IMR-90 (cell line): Measurements from ENCODE around the gene CA12. TPM values are rescaled to one million over a fixed set of nuclear protein-coding genes. Genes with fewer than 3 reads are reported as not detected.

Source experiments
- ATAC-seq: fragments of 200-7000 bp; cut with Tn5 transposase; 2 replicates; pipeline ENCODE4 v1.9.1; 2020; ENCODE audit warnings: low read depth, mild to moderate bottlenecking, moderate library complexity
- BruUV-seq: library from RNA; stranded (reverse); fragments of 400-500 nt; replicated peaks from 2 replicates; lab custom pipeline; 2021; lab: Mats Ljungman, UMichigan
- CTCF ChIA-PET: fragments of 300-600 bp; formaldehyde crosslinking; extraction: SDS; loops from one replicate; lab custom pipeline; 2021; ENCODE audit warnings: antibody characterized with exemption; lab: Yijun Ruan, JAX
- POLR2A ChIA-PET: fragments of 300-600 bp; sonication (Branson Sonifier 250); formaldehyde crosslinking; loops from one replicate; lab custom pipeline; 2022; ENCODE audit warnings: antibody characterized with exemption; ENCODE audit not compliant: unreplicated experiment; lab: Charles Lee
- DNase-seq: peaks from one replicate; pipeline ENCODE4 v3.0.0; 2013
- H2AFZ ChIP-seq: replicated peaks from 2 replicates; pipeline ENCODE3; 2013; ENCODE audit warnings: low read length, mild to moderate bottlenecking; ENCODE audit not compliant: poor library complexity
- H2AK5ac ChIP-seq: 2 replicates; pipeline ENCODE4 v1.6.1; 2013; ENCODE audit warnings: low read depth, low read length, inconsistent platforms
- H2AK9ac ChIP-seq: replicated peaks from 2 replicates; pipeline ENCODE3; 2013; ENCODE audit warnings: mild to moderate bottlenecking, low read depth, low read length, moderate library complexity; ENCODE audit not compliant: poor library complexity
- H2BK120ac ChIP-seq: 2 replicates; pipeline ENCODE4 v1.6.1; 2013; ENCODE audit warnings: low read depth, low read length, inconsistent platforms
- H2BK15ac ChIP-seq: 3 replicates; pipeline ENCODE4 v1.6.1; 2013; ENCODE audit warnings: low read depth, low read length, inconsistent platforms
- H2BK20ac ChIP-seq: 2 replicates; pipeline ENCODE4 v1.6.1; 2013; ENCODE audit warnings: low read depth, mild to moderate bottlenecking, inconsistent platforms, low read length, moderate library complexity
- H2BK5ac ChIP-seq: 2 replicates; pipeline ENCODE4 v1.6.1; 2013; ENCODE audit warnings: mild to moderate bottlenecking, low read depth, low read length, inconsistent platforms; ENCODE audit not compliant: poor library complexity, severe bottlenecking
- H3K14ac ChIP-seq: replicated peaks from 2 replicates; pipeline ENCODE4 v1.6.1; 2013; ENCODE audit warnings: low read depth, low read length, inconsistent platforms
- H3K18ac ChIP-seq: 2 replicates; pipeline ENCODE4 v1.6.1; 2013; ENCODE audit warnings: low read depth, low read length, control low read depth
- H3K23ac ChIP-seq: 2 replicates; pipeline ENCODE4 v1.6.1; 2013; ENCODE audit warnings: low read depth, low read length, inconsistent platforms
- H3K27ac ChIP-seq: 2 replicates; pipeline ENCODE4 v1.5.1; 2013; ENCODE audit warnings: mild to moderate bottlenecking, control low read depth, low read length; ENCODE audit not compliant: insufficient read depth
- H3K27me3 ChIP-seq: 2 replicates; pipeline ENCODE4 v1.6.1; 2013; ENCODE audit warnings: low read length; ENCODE audit not compliant: control insufficient read depth, insufficient read depth
- H3K36me3 ChIP-seq: 2 replicates; pipeline ENCODE4 v1.6.1; 2013; ENCODE audit warnings: low read length, mixed read lengths; ENCODE audit not compliant: control insufficient read depth, insufficient read depth
- H3K4ac ChIP-seq: 2 replicates; pipeline ENCODE4 v1.6.1; 2013; ENCODE audit warnings: low read depth, low read length, inconsistent platforms
- H3K4me1 ChIP-seq: 2 replicates; pipeline ENCODE4 v1.6.1; 2013; ENCODE audit warnings: low read length, mixed read lengths; ENCODE audit not compliant: control insufficient read depth, insufficient read depth
- H3K4me2 ChIP-seq: 2 replicates; pipeline ENCODE4 v1.6.1; 2013; ENCODE audit warnings: low read depth, mild to moderate bottlenecking, control low read depth, low read length, moderate library complexity
- H3K4me3 ChIP-seq: 2 replicates; pipeline ENCODE4 v1.5.1; 2013; ENCODE audit warnings: low read depth, mild to moderate bottlenecking, control low read depth, low read length, moderate library complexity; ENCODE audit not compliant: insufficient read depth
- H3K56ac ChIP-seq: 2 replicates; pipeline ENCODE4 v1.6.1; 2013; ENCODE audit warnings: low read length, inconsistent platforms; ENCODE audit not compliant: insufficient read depth; ENCODE audit errors: extremely low read depth
- H3K79me1 ChIP-seq, 2 experiments: 2 replicates each; pipeline ENCODE4 v1.6.1; 2013; ENCODE audit warnings: low read length in 2 of 2, inconsistent platforms in 1 of 2, low read depth in 1 of 2
- H3K9ac ChIP-seq: 2 replicates; pipeline ENCODE4 v1.6.1; 2013; ENCODE audit warnings: low read depth, low read length, control low read depth
- H3K9me1 ChIP-seq: 2 replicates; pipeline ENCODE4 v1.6.1; 2013; ENCODE audit warnings: low read length, inconsistent platforms; ENCODE audit not compliant: insufficient read depth
- H3K9me3 ChIP-seq: 2 replicates; pipeline ENCODE4 v1.6.1; 2013; ENCODE audit warnings: low read length; ENCODE audit not compliant: control insufficient read depth, insufficient read depth
- H4K20me1 ChIP-seq: 2 replicates; pipeline ENCODE4 v1.6.1; 2013; ENCODE audit warnings: low read length, inconsistent platforms; ENCODE audit not compliant: insufficient read depth
- H4K5ac ChIP-seq: 2 replicates; pipeline ENCODE4 v1.6.1; 2013; ENCODE audit warnings: mild to moderate bottlenecking, low read depth, low read length, control low read depth
- H4K8ac ChIP-seq, 2 experiments: 2 replicates each; pipeline ENCODE4 v1.6.1; 2013; ENCODE audit warnings: low read depth in 2 of 2, low read length in 2 of 2, control low read depth in 1 of 2, inconsistent platforms in 1 of 2
- H4K91ac ChIP-seq: 2 replicates; pipeline ENCODE4 v1.6.1; 2013; ENCODE audit warnings: low read depth, low read length, inconsistent platforms; ENCODE audit not compliant: insufficient read depth
- BHLHE40 ChIP-seq: fragments of 150-350 bp; IDR thresholded peaks from 2 replicates; pipeline ENCODE4 v1.6.1; 2016; ENCODE audit warnings: mild to moderate bottlenecking, low read depth, low read length
- CEBPB ChIP-seq: IDR thresholded peaks from 2 replicates; pipeline ENCODE4 v1.6.1; 2012; ENCODE audit warnings: low read depth, low read length, improper control_type of control experiment
- CHD1 ChIP-seq: IDR thresholded peaks from 2 replicates; pipeline ENCODE4 v1.6.1; 2012; ENCODE audit warnings: low read depth, low read length, improper control_type of control experiment
- CTCF ChIP-seq: conservative IDR thresholded peaks from 2 replicates; pipeline ENCODE4 v1.5.1; 2012; ENCODE audit warnings: mild to moderate bottlenecking, low read depth, low read length, improper control_type of control experiment
- MAFK ChIP-seq: IDR thresholded peaks from 2 replicates; pipeline ENCODE4 v1.6.1; 2012; ENCODE audit warnings: low read depth, low read length, improper control_type of control experiment
- MXI1 ChIP-seq: IDR thresholded peaks from 2 replicates; pipeline ENCODE4 v1.6.1; 2012; ENCODE audit warnings: low read depth, mild to moderate bottlenecking, low read length, moderate library complexity, borderline replicate concordance
- NFE2L2 ChIP-seq: fragments of 150-350 bp; IDR thresholded peaks from 2 replicates; pipeline ENCODE4 v1.6.1; 2016; ENCODE audit warnings: low read depth, mild to moderate bottlenecking, low read length
- POLR2A ChIP-seq: IDR thresholded peaks from 2 replicates; pipeline ENCODE4 v1.6.1; 2012; ENCODE audit warnings: mild to moderate bottlenecking, low read depth, low read length
- RCOR1 ChIP-seq: IDR thresholded peaks from 2 replicates; pipeline ENCODE4 v1.6.1; 2012; ENCODE audit warnings: mild to moderate bottlenecking, low read length, improper control_type of control experiment; ENCODE audit not compliant: insufficient replicate concordance
- RFX5 ChIP-seq: IDR thresholded peaks from 2 replicates; pipeline ENCODE4 v1.8.0; 2012; ENCODE audit warnings: low read depth, mild to moderate bottlenecking, low read length, moderate library complexity
- SMC3 ChIP-seq: fragments of 150-350 bp; IDR thresholded peaks from 2 replicates; pipeline ENCODE4 v1.6.1; 2016; ENCODE audit warnings: low read depth, mild to moderate bottlenecking, antibody characterized with exemption, low read length, moderate library complexity
- USF2 ChIP-seq: fragments of 150-350 bp; IDR thresholded peaks from 2 replicates; pipeline ENCODE4 v1.6.1; 2017; ENCODE audit warnings: mild to moderate bottlenecking, antibody characterized with exemption, low read length, low read depth
- WGBS, 2 experiments: methylation state at CpG; one replicate each; pipeline versions ENCODE4 v1.1.5 to v1.1.7; 2013; ENCODE audit warnings: missing lambda C conversion rate in 2 of 2; ENCODE audit not compliant: insufficient read length in 1 of 2; ENCODE audit errors: extremely low coverage in 2 of 2; 5-methylcytosine and 5-hydroxymethylcytosine counted together
- dilution Hi-C: fragments of 300-500 bp; cut with HindIII; formaldehyde crosslinking; loops from one replicate; pipeline ENCODE4 v1.14.3; 2018; ENCODE audit warnings: low sequenced_read_pairs; ENCODE audit not compliant: unreplicated experiment
- in situ Hi-C: fragments of 300-500 bp; cut with MboI; formaldehyde crosslinking; loops from 3 replicates; pipeline ENCODE4 v1.14.3; 2019; ENCODE audit warnings: low sequenced_read_pairs, inconsistent platforms, mixed read lengths
- intact Hi-C: fragments of 100-400 bp; cut with micrococcal nuclease; formaldehyde crosslinking; loops from 2 replicates; pipeline ENCODE4 v1.10.0; 2022
- polyA plus RNA-seq, 3 experiments: library from polyadenylated mRNA; depleted of rRNA; stranded (reverse); fragments of >200 nt; gene quantifications; 2 replicates each; pipeline ENCODE4 v1.2.3, GENCODE V29; 2012; ENCODE audit warnings: low replicate concordance in 1 of 3
- total RNA-seq: library from RNA; depleted of rRNA; stranded (reverse); fragments of >200 nt; gene quantifications from 2 replicates; pipeline ENCODE4 v1.2.3, GENCODE V29; 2012
- TF ChIP-seq, protein P1 (sequence below): fragments of 150-350 bp; IDR thresholded peaks from 2 replicates; pipeline ENCODE4 v1.6.1; 2016; ENCODE audit warnings: low read depth, mild to moderate bottlenecking, low read length, moderate library complexity, borderline replicate concordance

The CA12 gene
- total and polyA plus RNA-seq, 2 of the 4 experiments (the other 2 are of a cell fraction): 33.7 to 52.6 TPM

DNA sequence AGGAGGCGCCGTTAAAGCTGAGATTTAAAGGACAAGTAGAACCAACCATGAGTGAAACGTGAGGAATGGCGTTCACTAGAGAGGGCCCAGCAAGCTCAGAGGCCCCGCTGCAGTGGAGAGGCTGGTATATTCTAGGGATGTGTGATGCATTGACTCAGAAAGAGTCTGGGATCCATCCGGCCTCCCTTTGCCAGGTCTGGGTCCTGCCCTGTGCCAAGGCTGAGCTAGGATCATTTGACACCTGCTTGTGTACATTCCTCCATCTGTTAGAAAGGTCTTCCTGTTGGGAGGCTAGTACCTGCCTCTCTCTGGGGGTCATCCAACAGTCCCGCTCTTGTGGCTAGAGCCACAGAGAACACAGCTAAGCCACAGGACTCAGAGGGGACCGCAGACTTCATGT is 28.4 kb downstream of the CA12 start:
- Histone ChIP-seq H2AK9ac (no peak overlapping the region), H3K27me3 (no peaks in the 10 kb centered on the region), H2BK15ac (no peak overlapping the region), H2AK5ac (no peak overlapping the region), H3K4me1 (peaks cover 17% of the 10 kb centered on the region), H3K79me1 (no peaks in the 10 kb centered on the region), H2BK5ac (no peak overlapping the region), H3K9me3 (no peaks in the 10 kb centered on the region), H3K4ac (no peak overlapping the region), H2BK20ac (no peak overlapping the region), H3K23ac (no peak overlapping the region), H3K14ac (no peak overlapping the region), H3K27ac (no peak overlapping the region), H3K4me2 (no peak overlapping the region), H4K8ac (no peak overlapping the region), H3K56ac (no peak overlapping the region), H3K18ac (no peak overlapping the region), H3K9me1 (peaks cover 12% of the 10 kb centered on the region; the same call in 1 of the 2 replicates), H3K36me3 (no peaks in the 10 kb centered on the region), H2BK120ac (no peak overlapping the region), H3K4me3 (no peak overlapping the region), H4K91ac (no peak overlapping the region), H4K5ac (no peak overlapping the region), H4K20me1 (no peaks in the 10 kb centered on the region), H2AFZ (no peak overlapping the region), H3K9ac (no peak overlapping the region)
- ATAC-seq (no peak), DNase-seq (no peak)
- dilution Hi-C loops: no loop called here
- CTCF ChIA-PET: no interaction called here
- in situ Hi-C loops: no loop called here
- BruUV-seq: no TSS peak
- intact Hi-C loops: no loop called here
- 93% methylated on average over 3 of the region's 8 CpGs; no CpG with 5 or more reads in 1 of the 2 experiments for WGBS, 2 experiments
- no peak for TF ChIP-seq RFX5
- TF ChIP-seq USF2: no peak
- TF ChIP-seq POLR2A: no peak
- TF ChIP-seq CTCF: no peak
- no peak for TF ChIP-seq SMC3
- TF ChIP-seq MAFK: no peak
- TF ChIP-seq, protein P1, sequence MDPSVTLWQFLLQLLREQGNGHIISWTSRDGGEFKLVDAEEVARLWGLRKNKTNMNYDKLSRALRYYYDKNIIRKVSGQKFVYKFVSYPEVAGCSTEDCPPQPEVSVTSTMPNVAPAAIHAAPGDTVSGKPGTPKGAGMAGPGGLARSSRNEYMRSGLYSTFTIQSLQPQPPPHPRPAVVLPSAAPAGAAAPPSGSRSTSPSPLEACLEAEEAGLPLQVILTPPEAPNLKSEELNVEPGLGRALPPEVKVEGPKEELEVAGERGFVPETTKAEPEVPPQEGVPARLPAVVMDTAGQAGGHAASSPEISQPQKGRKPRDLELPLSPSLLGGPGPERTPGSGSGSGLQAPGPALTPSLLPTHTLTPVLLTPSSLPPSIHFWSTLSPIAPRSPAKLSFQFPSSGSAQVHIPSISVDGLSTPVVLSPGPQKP: no peak
- no peak for TF ChIP-seq CHD1
- TF ChIP-seq NFE2L2: no peak
- no peak for TF ChIP-seq CEBPB
- no peak for TF ChIP-seq RCOR1
- TF ChIP-seq BHLHE40: no peak
- no peak for TF ChIP-seq MXI1
- POLR2A ChIA-PET: no interaction called here
